NCI-H2107 treated with DMSO at 0.1 percent for 48 hours (cell line): Measurements from ENCODE around the gene WNK4.
A peak's percentile ranks its signal among the peaks of the same experiment; 100 is the strongest.
"Not testable (repeated sequence)": the region's sequence is repeated elsewhere in the genome, so short reads cannot be mapped to it uniquely, and the experiment has no call there.

Source experiments
- DNase-seq: peaks from one replicate; lab custom pipeline; 2025; ENCODE audit not compliant: unreplicated experiment; lab: John Stamatoyannopoulos, UW

The WNK4 gene

GRCh38 chr17:42779936-42780850 lies at the start of gene WNK4:
WNK4 (plus strand) TSS chr17:42780610; CDS start chr17:42780699, 89 bp downstream.
- no peak for DNase-seq

DNA sequence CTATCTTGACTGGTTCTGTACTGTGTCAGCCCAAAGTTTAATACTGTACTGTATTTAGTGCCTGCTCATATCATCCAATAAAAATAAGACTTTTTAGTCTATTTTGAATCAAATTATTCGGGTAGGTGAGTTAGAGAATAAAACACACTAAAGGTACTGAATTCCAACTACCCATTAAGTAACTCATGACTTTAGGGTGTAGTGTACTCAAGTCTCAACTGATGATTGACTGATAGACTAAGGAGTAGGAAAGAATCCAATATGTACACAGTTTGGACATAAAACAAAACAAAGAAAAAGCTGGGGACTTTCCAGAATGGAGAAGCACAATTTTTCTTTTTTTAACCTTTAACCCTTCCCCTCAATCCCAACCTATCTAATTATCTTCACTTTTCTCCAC lies 39.7 kb upstream of the WNK4 start:
- DNase-seq = no peak

GRCh38 chr17:42742916-42743315 lies 37.5 kb upstream of the WNK4 start:
- not testable (repeated sequence) for DNase-seq

DNA sequence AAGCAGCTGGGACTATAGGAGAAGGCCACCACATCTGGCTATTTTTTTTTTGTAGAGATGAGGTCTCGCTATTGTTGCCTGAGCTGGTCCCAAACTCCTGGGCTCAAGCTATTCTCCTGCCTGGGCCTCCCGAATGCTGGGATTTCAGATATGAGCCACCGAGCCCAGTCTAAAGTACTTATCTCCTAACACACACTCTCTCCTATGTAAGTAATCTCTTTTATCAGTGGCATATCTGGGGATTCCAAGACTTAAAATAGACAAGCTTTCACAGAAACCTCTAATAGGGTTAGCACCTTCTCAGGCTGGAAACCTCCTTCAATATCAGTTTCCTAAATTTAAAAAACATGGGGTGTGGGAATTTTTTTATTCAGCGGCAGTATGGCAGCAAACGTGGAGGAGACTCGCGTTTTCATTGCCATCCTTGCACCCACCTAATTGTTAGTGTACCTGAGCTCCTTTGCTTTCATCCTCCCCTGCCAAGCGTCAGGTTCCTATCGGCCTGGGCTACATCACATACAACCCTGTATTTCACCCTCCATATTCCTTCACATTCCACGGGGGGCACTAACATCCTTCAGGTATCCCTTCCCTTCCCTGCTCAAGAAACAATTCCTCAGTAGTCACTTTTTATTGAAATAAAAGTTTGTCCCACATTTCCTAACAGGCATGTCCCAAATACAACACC lies 36.7 kb upstream of the WNK4 start:
- DNase-seq = no peak

GRCh38 chr17:42744283-42744805 lies 36.1 kb upstream of the WNK4 start:
- DNase-seq = no peak

- DNase-seq = peak; percentile 65
These were observed 35.4 kb upstream of the WNK4 start, which contains the start of gene EZH1 for GRCh38 chr17:42744806-42745617. EZH1 (minus strand) TSS chr17:42745040; CDS start chr17:42728941, 16,099 bp downstream.

- DNase-seq = no peak
These were observed 32.1 kb upstream of the WNK4 start for GRCh38 chr17:42748202-42748907.

DNA sequence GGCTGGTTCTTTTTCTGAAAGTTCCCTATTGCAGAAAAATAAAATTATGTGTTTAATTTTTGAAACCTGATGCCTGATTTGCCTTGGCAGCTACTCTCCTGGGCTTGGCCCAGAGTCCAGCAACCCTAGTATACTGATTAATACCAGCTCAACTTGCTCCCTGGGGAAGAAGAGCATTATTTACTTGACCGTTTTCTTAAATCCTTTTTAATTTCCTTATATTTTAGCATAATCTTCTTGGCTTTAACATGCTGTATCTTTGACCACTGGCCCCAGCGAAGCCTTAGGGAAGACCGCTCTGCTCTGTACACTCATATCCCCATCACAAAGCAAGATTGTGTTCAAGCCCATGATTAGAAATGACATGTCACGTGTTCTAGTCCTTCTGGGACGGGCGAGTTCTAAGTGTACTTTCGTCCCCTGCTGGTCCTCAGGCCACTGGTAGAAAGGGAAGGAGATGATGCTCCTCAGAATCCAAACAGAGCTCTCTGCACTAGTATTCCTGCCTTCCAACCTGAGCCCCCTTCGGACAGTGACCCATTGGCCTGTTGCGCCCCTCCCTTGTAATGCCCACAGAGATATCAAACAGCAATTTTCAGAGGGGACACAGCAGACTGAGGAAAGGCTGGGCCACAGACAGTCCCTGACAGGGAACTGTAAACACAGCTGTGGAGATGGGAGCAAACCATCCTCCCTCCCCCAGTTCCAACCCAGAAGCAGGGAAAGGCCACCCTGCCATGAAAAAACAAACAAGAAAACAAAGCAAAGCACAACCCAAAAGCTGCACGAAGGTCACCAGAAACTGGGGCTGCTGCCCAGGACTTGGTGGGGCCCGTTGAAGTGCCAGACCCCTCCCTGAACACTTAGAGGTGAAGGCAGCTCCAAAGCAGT lies 31.3 kb upstream of the WNK4 start:
- DNase-seq = no peak

DNA sequence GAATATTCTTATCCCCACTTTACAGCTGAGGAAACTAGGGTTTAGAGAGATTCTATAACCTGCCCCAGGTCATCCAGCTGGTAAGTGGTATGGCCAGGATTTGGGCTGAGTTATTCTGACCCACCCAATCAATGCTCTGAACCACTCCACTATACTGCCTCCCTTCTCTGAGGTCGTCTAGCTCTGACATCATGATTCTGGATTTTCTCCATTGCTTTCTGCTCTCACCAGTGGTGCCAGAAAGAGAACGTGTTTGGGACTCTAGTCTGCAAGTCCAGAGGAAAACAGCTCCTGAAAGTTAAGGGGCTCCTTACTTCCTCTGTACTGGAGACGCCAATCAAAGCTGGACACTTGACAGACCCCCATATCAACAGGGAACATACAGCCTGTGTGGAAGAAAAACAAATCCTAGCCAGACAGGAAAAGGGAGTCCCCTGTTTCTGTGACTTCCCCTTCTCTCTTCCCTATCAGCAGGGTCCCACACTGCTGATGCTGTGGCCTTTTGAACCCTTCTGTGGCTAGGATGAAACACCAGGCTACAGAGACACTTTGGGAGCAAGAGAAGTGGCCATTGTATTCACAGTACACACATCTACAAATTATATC lies 29.6 kb upstream of the WNK4 start:
- DNase-seq = no peak

GRCh38 chr17:42751628-42752027 lies 28.8 kb upstream of the WNK4 start:
- DNase-seq = no peak

DNA sequence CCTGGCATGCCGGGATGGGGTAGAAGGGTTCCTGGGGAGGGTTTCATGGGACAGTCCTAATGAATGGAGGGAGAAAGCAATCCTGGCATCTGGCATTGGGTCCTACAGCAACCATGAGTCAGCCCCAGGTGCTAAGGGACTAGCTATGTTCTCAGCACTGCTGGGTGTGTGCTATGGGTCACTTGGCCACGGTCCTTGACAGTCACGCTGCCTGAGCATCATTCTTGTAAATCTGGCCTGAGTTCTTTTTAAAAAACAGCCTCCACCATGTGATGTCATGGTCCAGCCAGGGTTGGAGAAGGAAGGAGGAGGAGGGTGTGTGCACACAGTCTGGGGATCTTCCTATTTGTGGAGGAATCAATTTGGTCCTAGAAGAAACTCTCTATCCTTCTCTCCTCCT lies 25.6 kb upstream of the WNK4 start:
- no peak for DNase-seq

GRCh38 chr17:42759982-42760651 lies 20.3 kb upstream of the WNK4 start:
- DNase-seq = no peak

DNA sequence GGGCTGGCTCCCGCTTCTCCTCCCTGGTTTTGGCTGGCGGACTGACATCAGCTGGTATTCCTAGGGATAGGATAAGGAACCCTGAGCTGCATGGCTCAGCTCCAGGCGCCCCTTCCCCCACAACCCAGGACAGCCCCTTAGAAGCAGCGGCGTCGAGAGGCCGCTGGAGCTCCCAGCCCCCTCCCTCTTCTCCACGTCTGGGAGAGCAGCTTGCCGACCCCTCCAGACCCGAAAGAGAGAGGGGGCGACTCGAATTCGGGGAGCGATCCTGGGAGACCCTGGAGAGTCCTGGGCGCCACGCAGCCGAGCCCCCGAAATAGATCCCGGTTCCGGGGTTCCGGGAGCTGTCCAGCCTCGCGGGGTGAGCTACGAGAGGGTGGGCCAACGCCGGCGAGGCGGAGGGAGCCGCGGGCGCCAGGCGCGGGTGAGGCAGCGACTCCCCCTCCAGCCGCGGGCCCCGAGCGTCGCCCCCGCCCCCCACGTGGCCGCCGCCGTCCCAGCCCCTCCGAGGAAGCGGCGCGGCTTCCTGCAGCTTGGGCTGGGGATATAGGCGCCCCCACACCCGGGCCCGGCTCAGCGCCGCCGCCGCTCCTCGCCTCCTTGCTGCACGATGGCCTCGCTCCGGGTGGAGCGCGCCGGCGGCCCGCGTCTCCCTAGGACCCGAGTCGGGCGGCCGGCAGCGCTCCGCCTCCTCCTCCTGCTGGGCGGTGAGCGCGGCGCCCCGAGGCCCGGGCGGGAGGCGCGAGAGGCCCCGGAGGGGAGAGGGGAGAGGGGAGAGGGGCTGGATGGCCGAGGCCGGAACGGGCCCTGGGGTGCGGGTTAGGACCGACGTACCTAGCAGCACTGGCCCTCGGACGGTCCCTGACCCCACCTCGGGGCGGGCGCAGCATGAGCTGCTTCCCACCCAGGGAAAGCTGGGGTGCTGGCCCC lies 19.5 kb upstream of the WNK4 start, which contains the start of gene RAMP2:
Gene RAMP2 (plus strand): TSS at position 576 of the 930 bp plus-strand sequence. CDS start 35 bp downstream, at position 611.
- no peak for DNase-seq

DNA sequence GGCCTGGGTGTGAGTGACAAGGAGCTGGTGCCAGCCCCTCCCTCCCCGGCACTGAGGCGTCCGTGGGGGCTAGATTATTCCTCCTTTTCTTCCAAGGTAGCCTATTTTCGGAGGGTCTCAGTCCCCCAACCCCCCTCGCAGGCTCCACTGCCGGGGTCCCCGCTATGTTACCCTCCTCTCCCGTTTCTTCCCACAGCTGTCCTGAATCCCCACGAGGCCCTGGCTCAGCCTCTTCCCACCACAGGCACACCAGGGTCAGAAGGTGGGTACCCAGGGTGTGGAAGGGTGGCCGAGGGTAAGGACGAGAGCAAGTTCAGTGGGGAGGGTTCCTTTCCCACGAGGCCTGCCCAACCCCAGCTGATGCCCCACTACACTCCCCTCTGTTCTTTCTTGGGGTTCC lies 18.8 kb upstream of the WNK4 start:
- no peak for DNase-seq

- DNase-seq = no peak
These were observed 14.3 kb upstream of the WNK4 start for GRCh38 chr17:42766124-42766523.

DNA sequence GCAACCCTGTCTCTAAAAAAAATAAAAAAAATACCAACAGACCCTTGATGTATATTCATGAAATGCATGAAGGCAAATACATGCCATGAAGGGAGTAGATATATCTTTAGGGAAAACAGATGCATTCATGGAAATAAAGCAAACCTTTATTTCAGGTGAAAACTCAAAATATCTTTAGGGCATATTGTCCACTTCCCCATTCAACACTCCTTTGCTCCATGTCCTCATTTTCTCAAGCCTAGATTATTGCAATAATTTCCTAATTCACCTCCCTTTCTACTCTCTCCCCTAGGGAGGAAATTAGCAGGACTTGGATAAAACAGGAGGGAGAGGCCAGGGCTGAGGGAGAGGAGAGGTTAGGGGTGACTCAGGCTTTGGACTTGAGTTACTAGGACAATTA lies 12.9 kb upstream of the WNK4 start:
- DNase-seq = no peak

DNA sequence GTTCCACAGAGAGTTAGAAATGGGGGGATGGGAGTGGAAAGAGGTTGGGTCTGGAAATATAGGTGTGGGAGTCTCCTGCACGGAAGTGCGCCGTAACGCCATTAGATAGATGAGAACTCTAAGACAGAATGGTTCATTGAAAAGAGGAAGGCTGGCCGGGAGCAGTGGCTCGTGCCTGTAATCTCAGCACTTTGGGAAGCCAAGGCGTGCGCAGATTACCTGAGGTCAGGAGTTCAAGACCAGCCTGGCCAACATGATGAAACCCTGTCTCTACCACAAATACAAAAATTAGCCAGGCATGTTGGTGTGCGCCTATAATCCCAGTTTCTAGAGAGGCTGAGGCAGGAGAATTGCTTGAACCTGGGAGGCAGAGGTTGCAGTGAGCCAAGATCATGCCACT lies 12.4 kb upstream of the WNK4 start:
- DNase-seq = not testable (repeated sequence)
